Sigmoid colon (tissue), 7 donors: Measurements from ENCODE around the gene ARHGAP44. TPM values are rescaled to one million over a fixed set of nuclear protein-coding genes. Genes with fewer than 3 reads are reported as not detected.

Source experiments
- DNase-seq: peaks from one replicate; pipeline ENCODE4 v3.0.0-alpha.2; 2019
- H3K27ac ChIP-seq, 4 donors: fragments of 200-600 bp; sonication (generic); one replicate each; pipeline ENCODE4 v1.5.1; 2016 to 2019; ENCODE audit warnings: mild to moderate bottlenecking in 1 of 4
- H3K27me3 ChIP-seq, 3 donors: fragments of 200-600 bp; sonication (generic); one replicate each; pipeline ENCODE4 v1.5.1; 2019; ENCODE audit warnings: mild to moderate bottlenecking in 1 of 3
- H3K36me3 ChIP-seq, 4 donors: fragments of 200-600 bp; sonication (generic); one replicate each; pipeline ENCODE4 v1.5.1; 2016 to 2019
- H3K4me1 ChIP-seq, 4 donors: fragments of 200-600 bp; sonication (generic); one replicate each; pipeline ENCODE4 v1.5.1; 2017 to 2019
- H3K4me3 ChIP-seq, 4 donors: fragments of 200-600 bp; sonication (generic); one replicate each; pipeline ENCODE4 v1.5.1; 2017 to 2019; ENCODE audit warnings: mild to moderate bottlenecking in 2 of 4, moderate library complexity in 1 of 4
- H3K9me3 ChIP-seq, 4 donors: fragments of 200-600 bp in 3 of 4; sonication (generic) in 3 of 4; one replicate each; pipeline versions ENCODE4 v1.5.1 to v1.6.1; 2013 to 2019
- EP300 ChIP-seq, 4 donors: sonication (generic); formaldehyde crosslinking; IDR thresholded peaks; one replicate each; pipeline ENCODE4 v1.6.1; 2017; ENCODE audit warnings: antibody characterized with exemption in 4 of 4
- POLR2A ChIP-seq, 2 donors: fragments of 450-650 bp; IDR thresholded peaks; one replicate each; pipeline ENCODE4 v1.6.1; 2016; ENCODE audit warnings: antibody characterized with exemption in 2 of 2, mild to moderate bottlenecking in 2 of 2, moderate library complexity in 2 of 2
- POLR2AphosphoS5 ChIP-seq, 4 donors: sonication (generic); formaldehyde crosslinking; IDR thresholded peaks; one replicate each; pipeline ENCODE4 v1.6.1; 2017; ENCODE audit warnings: antibody characterized with exemption in 4 of 4
- WGBS, 2 donors: extraction: QIAGEN DNeasy Blood & Tissue Kit; methylation state at CpG; one replicate each; pipeline ENCODE4 v1.1.7; 2013; 5-methylcytosine and 5-hydroxymethylcytosine counted together
- intact Hi-C: fragments of 100-400 bp; cut with DNase I; formaldehyde crosslinking; loops from one replicate; pipeline ENCODE4 v1.15.1; 2023
- polyA plus RNA-seq, 3 donors: library from polyadenylated mRNA; stranded (reverse); fragments of 200-250 nt; gene quantifications; one replicate each; pipeline ENCODE4 v1.2.3, GENCODE V29; 2013
- total RNA-seq, 4 donors: library from RNA; depleted of rRNA; stranded (reverse); fragments of >200 nt; gene quantifications; one replicate each; pipeline ENCODE4 v1.1.0, GENCODE V29; 2016
- TF ChIP-seq, protein P1 (sequence below), 4 experiments: fragments of 450-650 bp in 3 of 4; fragments of 200-600 bp in 1 of 4; IDR thresholded peaks; one replicate each; pipeline ENCODE4 v1.5.1; 2016 to 2019; ENCODE audit warnings: antibody characterized with exemption in 4 of 4, mild to moderate bottlenecking in 3 of 4, moderate library complexity in 2 of 4
- donor health status: healthy with polysubstance abuse.
- donor health status: Bipolar disorder and iron deficiency.
- donor health status: healthy.

ARHGAP44 gene
- total and polyA plus RNA-seq, 7 donors = 2.6 to 23.8 (median 6.4) TPM

DNA sequence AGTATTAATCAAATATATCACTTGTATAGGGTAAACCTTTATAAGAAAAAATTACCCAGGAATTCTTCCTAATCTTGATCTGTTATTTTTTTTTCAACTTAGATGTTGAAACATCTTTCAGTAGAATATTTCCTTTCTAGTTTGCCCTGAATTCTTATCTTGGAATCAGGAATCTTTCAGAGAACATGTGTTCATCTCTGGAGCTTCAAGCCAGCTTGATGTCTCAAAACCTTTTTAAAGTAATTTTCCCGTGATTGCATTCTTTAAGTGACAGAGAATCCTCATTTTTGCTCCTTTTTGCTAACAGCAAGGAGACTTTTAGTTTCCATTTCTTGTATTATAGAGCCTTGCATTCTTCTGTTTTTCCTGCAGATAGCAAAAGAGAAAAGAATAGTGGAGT is 137.7 kb downstream of the ARHGAP44 start:
- no peaks in the 10 kb centered on the region for H3K36me3 ChIP-seq
- no peak for DNase-seq
- no peaks in the 10 kb centered on the region for H3K9me3 ChIP-seq
- no peaks in the 10 kb centered on the region for H3K4me1 ChIP-seq
- no peaks in the 10 kb centered on the region for H3K27me3 ChIP-seq
- TF ChIP-seq POLR2A (IDR thresholded peaks at IDR 0.05) (no peak), POLR2AphosphoS5 (IDR thresholded peaks at IDR 0.05) (no peak), EP300 (IDR thresholded peaks at IDR 0.05) (no peak)
- TF ChIP-seq, protein P1, sequence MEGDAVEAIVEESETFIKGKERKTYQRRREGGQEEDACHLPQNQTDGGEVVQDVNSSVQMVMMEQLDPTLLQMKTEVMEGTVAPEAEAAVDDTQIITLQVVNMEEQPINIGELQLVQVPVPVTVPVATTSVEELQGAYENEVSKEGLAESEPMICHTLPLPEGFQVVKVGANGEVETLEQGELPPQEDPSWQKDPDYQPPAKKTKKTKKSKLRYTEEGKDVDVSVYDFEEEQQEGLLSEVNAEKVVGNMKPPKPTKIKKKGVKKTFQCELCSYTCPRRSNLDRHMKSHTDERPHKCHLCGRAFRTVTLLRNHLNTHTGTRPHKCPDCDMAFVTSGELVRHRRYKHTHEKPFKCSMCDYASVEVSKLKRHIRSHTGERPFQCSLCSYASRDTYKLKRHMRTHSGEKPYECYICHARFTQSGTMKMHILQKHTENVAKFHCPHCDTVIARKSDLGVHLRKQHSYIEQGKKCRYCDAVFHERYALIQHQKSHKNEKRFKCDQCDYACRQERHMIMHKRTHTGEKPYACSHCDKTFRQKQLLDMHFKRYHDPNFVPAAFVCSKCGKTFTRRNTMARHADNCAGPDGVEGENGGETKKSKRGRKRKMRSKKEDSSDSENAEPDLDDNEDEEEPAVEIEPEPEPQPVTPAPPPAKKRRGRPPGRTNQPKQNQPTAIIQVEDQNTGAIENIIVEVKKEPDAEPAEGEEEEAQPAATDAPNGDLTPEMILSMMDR (IDR thresholded peaks at IDR 0.05) = no peak
- no peak overlapping the region for H3K27ac ChIP-seq
- 77 to 88% methylated on average over 1 of the region's 1 CpG for WGBS, 2 donors
- H3K4me3 ChIP-seq = no peak overlapping the region
- intact Hi-C loops = no loop called here

DNA sequence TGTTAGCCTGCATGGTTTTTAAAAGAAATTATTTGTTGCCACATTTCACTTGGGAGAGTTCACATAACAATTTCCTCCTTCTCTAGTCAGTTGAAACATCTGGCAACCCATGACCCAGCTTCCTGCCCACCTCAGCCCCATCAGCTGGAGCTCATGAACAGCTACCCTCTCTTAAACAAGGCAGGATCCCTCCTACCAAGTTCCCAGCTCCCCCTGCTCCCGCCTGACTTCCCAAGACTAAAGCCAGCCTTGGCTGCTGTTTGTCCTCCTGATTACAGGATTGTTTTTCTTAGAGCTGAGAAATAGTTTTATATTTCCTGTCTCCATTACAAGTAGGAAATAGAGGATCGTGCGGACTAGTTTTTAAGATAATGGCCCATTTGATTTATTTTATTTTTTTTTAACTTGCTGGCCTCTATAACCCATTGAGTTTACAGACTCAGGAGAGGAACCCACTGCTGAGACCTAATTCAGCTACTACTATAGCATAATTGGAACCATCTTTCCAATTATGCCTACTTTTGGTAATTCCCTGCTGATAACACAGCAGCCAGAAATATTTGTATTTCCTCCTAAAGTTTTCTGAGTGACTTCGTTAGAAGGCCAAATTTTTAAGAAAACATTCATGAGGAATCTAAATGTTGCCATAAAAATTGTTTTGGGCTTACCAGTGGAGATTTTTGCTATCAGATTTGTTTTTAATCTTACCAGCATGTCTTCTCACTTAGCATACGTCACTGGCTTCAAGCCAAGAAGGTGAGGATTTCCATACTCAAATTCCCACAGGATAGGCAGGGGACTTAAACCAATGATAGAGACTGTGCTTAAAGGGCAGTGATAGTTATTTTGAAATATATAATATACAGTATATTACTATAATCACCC is 138.5 kb downstream of the ARHGAP44 start:
- Histone ChIP-seq H3K9me3 (no peaks in the 10 kb centered on the region), H3K36me3 (no peaks in the 10 kb centered on the region), H3K27ac (peak overlapping the region in 2 of 4 donors; percentile 12 to 14), H3K27me3 (no peaks in the 10 kb centered on the region), H3K4me1 (no peaks in the 10 kb centered on the region), H3K4me3 (no peak overlapping the region)
- DNase-seq = no peak
- TF ChIP-seq POLR2A (IDR thresholded peaks at IDR 0.05) = no peak
- no peak for TF ChIP-seq POLR2AphosphoS5 (IDR thresholded peaks at IDR 0.05)
- TF ChIP-seq, protein P1 (IDR thresholded peaks at IDR 0.05) = no peak
- no peak for TF ChIP-seq EP300 (IDR thresholded peaks at IDR 0.05)
- 57 to 76% methylated on average over 5 of the region's 5 CpGs for WGBS, 2 donors
- intact Hi-C loops = no loop called here

DNA sequence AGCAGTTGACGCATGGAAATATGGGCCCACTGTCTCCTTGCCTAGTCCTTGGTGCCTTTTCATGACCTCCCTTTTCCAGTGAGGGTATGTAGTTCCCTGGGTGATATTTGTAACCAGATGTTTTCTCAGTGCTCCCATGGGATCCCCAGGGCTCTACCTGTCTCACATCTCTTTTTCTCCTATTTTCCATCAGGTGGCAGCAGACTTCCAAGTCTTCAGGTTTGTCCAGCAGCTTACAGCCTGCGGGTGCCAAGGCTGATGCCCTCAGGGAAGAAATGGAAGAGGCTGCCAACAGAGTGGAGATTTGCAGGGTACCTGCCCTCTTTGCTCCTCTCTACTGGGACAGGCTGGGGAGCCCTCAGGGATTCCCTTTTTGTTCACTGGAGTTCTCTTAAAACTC is 139.4 kb downstream of the ARHGAP44 start:
- no peak for TF ChIP-seq EP300 (IDR thresholded peaks at IDR 0.05)
- no peak for TF ChIP-seq POLR2A (IDR thresholded peaks at IDR 0.05)
- no peak for TF ChIP-seq POLR2AphosphoS5 (IDR thresholded peaks at IDR 0.05)
- TF ChIP-seq, protein P1 (IDR thresholded peaks at IDR 0.05) = no peak
- H3K36me3 ChIP-seq = no peaks in the 10 kb centered on the region
- no peak overlapping the region for H3K4me3 ChIP-seq
- no peaks in the 10 kb centered on the region for H3K4me1 ChIP-seq
- intact Hi-C loops = no loop called here
- H3K27ac ChIP-seq = no peak overlapping the region
- H3K27me3 ChIP-seq = no peaks in the 10 kb centered on the region
- WGBS, 2 donors = 67 to 72% methylated on average over 2 of the region's 2 CpGs
- H3K9me3 ChIP-seq = no peaks in the 10 kb centered on the region
- DNase-seq = no peak

DNA sequence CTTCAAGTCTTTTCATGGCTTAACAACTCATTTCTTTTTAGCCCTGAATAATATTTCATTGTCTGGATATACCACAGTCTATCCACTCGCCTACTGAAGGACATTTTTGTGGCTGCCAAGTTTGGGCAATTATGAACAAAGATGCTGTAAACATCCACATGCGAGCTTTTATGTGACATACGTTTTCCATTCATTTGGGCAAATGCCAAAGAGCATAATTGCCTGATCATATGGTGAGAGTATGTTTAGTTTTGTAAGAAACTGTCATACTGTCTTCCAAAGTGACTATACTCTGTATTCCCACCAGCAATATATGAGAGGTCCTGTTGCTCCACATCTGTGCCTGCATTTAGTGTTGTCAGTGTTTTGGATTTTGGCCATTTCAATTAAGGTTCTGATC is 147.2 kb downstream of the ARHGAP44 start:
- H3K4me1 ChIP-seq = no peaks in the 10 kb centered on the region
- no peaks in the 10 kb centered on the region for H3K27me3 ChIP-seq
- no peak overlapping the region for H3K27ac ChIP-seq
- no peak overlapping the region for H3K4me3 ChIP-seq
- 53 to 61% methylated on average over 3 of the region's 3 CpGs for WGBS, 2 donors
- H3K9me3 ChIP-seq = no peaks in the 10 kb centered on the region
- TF ChIP-seq, protein P1 (IDR thresholded peaks at IDR 0.05) = no peak
- TF ChIP-seq EP300 (IDR thresholded peaks at IDR 0.05) (no peak), POLR2AphosphoS5 (IDR thresholded peaks at IDR 0.05) (no peak), POLR2A (IDR thresholded peaks at IDR 0.05) (no peak)
- no peak for DNase-seq
- intact Hi-C loops = no loop called here
- H3K36me3 ChIP-seq = no peaks in the 10 kb centered on the region
